GM19193 (cell line): ENCODE measurements around the gene CASZ1.

Experiments used
- POLR2A ChIP-seq: IDR thresholded peaks from 4 replicates; pipeline ENCODE4 v1.6.1; 2011; ENCODE audit not compliant: insufficient read depth, insufficient read length; ENCODE audit errors: extremely low read depth

Gene CASZ1

DNA sequence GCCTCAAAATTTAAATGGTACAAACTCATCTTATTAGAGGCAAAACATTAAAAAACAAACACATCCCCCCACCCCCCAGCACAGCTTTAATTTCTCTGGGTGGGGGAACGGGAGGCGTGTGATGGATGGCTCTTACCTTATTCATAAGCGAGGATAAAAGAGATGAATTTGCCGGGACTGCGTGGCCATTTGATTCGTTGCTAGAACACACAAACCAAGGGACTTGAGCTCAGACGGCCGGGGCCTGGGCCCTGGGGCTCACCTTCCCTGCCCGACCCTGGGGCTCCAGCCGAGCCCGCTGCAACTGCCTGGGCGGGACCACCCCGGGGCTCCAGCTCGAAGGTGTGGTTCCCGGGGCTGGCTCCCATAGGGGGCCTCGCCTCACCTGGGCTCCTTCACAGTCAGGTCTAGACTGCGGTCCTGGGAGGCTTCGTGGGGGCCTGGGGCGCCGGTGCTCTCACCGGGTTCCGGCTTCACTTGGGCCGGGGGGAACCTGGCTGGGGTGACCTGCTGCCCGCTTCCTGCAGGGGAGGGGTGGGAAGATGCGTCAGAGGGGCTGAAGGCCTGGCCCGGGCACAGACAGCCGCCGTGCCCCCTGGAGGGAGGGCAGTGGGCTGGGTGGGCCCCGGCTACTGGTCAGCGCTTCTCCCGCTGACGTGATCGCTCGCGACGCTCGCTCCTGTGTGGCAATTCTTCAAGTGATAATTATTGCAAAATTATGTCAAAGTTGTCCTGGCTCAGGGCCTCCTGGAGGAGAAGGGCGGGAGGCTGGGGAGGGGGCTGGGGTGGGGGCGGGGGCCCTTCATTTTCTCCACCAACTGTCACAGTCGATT, 145.7 kb downstream of the CASZ1 start:
- no peak for TF ChIP-seq POLR2A

DNA sequence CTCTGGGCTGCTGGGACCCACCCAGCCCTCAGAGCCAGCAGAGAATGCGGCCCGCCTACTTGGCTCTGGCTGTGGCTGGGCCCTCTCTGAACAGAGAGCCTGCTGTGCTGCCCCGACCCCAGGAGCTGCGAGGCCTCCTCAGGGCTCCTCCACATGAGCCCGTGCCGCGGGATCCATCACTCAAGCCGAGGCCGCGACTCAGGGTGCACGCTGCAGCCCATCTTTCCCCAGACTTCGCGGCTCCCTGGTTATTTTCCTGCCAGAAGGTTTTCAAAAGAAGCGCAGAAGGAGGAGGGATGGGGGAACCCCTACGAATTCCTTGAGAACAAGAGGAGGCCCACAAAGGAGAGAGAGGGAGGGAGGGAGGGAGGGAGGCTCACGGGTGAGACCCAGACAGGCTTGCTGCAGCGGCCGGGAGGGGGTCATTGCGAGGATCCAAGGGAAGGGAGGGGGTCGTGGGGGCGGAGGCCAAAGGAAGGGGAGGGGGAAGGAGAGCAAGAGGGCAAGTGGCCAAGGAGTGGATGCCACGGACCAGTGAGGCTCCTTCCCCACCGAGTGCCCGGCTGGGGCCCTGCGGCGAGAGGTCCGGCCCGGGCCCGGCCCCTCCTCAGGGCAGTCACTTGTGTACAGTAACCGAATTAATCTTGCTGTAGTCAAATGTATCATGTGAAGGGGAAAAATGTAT, 146.8 kb downstream of the CASZ1 start:
- TF ChIP-seq POLR2A: no peak

DNA sequence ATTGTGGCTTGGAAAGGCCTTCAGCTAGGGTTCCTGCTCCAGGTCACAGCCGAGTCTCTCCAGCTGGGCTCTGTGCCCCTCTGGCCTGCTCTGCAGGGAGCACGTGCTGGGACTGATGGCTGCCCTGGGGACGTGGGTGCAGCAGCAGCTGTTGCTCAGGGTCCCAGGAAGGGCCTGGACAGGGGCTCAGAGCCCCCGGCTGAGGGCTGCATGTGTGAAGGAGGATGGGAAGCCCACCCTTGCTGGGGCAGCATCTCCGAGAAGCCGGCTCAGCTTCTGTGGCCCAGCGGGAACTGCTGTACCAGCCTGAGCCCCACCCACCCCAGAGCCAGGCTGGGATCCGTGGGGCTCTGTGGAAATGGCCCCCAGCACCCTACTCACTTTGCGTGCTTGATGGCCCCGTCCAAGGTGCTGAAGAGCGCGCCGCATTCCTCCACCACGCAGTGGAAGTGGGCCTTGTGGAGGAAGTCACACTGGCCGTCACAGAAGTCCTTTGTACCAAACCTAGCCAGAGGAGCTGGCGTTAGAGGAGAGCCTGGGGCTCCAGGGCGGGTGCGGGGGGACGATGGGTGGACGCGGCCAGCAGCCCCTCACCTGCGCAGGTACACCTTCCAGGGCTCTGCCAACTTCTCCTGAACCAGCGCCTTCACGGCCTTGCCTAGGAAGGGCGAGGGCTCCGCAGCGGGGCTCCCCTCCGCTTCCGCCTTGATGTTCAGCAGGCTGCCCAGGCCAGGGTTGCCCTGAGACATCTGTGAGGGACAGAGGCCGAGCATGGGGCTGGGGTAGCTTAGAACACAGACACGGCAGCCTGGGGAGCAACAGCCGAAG, 147.5 kb downstream of the CASZ1 start:
- no peak for TF ChIP-seq POLR2A

DNA sequence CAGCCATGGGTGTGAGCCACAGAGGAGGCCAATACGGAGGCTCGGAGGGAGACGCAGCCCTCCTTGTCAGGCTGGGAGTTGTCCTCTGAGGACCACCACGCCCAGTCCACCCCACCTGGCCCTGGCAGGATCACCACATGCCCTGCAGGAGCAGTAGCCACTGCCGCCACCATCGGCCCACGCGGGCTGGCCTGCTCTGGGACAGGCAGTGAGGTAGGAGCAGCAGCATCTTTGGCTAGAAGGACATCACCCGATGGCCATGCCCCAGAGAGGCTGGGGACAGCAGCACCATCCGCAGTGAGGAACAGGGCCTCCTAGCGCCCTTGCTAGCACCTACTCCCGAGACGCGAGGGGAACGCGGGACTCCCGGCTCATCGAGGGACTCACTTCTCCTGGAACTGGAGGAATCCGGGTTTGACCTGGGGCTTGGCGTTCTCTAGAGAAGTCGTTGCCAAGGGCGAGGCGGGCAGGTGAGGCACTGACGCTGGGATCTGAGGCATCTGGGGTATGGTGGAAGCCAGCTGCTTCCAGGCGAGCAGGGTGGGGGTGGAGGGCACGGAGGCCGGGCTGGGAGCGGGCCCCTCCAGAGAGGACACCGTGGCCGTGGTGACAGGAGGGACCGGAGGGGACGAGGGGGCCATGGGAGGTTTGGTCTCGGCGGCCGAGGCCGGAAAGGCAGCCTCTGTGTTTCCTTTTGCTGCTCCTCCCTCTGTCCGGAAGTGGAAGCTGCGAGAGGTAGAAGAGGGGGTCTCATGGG, 148.9 kb downstream of the CASZ1 start:
- TF ChIP-seq POLR2A: no peak

DNA sequence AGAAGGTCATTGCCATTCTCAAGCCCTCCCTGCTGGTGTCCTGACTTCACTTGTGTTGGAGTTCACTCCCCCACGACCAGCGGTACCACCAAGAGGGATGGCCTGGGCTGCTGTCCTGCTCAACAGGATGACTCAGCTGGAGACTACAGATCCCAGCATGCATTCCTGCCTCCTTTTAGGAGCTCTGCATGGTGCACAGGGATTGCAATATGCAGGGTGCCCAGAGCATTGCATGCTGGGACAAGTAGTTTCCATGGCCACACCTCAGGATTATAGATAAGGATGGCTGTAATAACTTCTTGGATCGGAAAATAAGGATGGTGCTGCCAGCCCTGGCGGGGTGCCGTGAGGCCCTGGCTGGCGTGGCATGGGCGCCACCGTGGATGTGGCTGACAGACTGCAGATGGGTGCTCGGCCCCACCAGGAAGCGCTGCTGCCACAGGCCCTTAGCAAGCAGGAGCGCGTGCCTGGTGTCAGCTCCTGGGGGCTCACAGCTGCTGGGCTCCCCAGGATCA, 150.0 kb downstream of the CASZ1 start:
- TF ChIP-seq POLR2A: no peak

DNA sequence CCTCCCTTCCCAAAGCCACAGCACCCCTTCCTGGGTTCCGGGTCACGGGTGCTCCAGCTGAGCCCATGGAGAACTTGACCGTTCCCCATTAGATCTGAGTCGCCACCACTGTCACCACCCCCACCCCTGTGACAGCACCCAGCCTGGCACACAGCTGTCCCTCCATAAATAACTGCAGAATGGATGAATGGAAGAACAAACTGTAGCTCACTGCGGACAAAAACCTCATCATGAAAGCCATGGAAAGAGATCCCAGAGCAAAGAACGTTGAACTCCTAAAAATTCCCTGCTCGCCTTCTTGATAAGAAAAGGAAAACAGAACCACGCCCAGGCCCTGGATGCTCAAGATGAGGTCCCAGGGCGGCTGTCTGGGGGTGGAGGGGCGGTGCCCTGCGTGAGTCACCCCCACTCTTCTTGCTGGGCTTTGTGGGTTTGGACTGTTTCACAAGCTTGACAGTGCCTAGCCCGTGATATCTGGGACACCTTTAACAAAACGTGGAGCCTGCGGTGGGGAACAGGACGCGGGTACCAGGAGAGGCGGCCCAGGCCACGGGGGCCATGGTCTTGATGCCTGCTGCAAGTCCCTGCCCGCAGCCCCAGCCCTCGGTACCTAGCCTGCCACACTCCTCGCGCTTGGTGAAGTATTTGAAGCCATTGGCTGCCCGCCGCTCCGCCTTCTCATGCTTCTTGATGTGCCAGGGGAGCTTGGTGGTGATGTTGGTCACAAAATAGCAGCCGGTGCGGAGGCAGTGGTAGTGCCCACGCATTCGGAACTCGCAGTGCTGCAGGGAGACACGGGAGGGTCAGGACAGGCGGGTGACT, 151.9 kb downstream of the CASZ1 start:
- no peak for TF ChIP-seq POLR2A

DNA sequence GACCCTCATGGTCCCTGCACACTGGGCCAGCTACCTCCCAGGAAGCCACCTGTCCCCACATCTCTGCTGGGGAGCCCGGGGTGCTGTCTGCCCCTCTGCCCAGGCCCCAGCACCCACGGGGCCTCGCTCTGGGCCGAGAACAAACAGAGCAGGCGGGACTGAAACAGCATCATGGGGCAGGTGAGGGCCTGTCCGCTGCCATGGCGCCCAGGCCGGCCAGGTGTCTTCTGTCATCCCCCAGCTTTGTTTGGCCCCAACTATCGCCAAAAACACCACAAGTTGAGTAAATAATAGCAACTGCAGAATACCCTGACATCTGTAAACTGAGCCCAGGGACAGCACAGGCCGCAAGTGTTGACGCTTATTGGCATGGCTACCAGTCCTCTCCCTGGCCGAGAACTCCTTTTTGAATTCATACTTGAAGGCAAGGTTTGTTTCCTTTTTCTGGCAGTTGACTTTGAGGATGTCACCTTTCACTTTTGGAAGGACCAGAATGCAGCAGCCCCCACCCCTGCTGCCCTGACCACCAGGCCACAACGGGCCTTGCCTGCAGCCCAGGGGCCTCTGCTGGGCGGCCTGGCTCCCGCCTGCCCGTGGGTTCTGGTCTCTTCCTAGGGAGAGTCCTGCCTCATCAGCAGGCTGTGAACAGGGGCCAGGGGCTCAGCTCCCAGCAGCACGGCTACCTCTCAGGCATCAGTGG, 152.7 kb downstream of the CASZ1 start:
- no peak for TF ChIP-seq POLR2A

DNA sequence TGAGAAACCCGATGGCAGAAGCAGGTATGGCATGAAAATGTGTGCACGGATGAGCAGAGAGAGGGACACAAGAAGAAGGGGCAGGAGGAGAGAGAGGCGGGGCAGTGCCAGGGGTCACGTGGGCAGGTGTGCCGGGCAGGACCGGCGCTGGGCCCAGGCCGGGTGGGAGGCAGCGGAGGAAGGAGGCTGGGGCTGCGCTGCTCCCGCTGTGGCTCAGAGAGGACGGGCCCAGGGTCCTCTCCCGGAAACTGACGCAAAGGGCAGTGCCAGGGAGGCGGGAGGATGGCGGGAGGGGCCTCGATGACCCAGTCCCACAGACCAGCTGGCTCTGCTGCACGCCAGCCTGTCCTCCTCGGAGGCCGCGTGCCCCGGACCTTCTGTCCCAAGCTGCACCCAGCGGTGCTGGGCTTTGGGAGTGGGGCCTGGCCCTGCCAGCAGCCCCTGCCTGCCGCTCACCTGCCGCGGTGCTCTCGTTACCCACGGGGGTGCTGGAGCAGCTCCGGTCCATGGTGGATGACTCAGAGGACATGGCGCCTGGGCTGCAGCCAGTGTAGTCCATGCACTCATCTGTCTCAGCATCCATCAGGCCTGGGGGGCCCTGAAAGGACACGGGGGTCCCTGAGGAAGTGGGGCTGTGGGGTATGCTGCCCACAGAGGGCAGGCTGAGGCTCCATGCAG, 153.9 kb downstream of the CASZ1 start:
- no peak for TF ChIP-seq POLR2A

DNA sequence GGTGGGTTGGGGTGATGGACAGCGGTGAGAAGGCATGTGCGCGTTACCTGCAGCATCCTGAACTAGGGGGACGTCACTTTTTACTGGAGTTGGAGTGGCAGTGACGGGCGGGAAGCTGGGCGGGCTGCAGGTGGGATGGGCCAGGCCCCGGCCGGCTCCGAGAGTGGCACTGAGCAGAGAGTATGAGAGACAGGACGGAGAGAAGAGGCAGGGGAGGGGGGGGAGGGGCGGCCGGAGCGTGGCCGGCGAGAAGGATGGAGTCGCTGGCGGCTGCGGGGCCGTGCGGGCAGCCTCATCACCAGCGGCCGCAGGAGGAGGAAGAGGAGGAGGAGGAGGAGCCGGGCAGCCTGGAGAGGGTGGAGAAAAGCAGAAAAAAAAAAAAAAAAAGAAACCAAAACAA, 154.5 kb downstream of the CASZ1 start:
- TF ChIP-seq POLR2A: no peak

DNA sequence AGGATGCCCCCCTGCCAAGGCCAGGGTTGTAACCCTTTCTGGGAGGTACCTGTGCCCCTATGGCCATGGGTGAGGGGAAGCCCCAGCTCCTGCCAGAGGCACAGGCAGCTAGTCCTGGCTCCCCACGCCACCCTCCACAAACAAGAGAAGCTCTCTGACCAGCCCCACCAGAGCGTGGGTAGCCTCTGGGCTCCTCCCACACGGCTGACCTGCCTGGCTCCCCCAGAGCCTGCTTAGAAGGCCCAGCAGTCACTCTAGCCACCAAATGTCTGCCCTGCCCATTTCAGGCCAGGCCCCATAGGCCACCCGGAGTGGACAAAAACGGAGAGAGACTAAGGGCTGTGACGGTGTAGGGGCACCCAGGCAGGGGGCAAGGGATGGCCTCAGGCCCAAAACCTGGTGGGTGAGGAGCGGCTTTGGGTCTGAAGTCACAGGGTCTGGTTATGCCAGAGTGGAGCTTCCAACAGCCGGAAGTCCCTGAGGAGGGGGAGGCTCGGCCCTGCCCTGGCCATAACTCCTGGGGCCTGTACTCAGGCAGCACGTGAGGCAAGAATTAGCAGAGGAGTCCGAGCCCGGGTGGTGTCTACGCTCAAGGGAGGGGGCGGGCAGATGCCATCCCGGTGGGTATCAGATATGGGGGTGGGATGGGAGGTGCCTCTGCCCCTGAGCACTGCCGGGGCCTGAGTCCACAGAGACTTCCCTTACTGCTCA, 155.4 kb downstream of the CASZ1 start:
- TF ChIP-seq POLR2A: no peak

DNA sequence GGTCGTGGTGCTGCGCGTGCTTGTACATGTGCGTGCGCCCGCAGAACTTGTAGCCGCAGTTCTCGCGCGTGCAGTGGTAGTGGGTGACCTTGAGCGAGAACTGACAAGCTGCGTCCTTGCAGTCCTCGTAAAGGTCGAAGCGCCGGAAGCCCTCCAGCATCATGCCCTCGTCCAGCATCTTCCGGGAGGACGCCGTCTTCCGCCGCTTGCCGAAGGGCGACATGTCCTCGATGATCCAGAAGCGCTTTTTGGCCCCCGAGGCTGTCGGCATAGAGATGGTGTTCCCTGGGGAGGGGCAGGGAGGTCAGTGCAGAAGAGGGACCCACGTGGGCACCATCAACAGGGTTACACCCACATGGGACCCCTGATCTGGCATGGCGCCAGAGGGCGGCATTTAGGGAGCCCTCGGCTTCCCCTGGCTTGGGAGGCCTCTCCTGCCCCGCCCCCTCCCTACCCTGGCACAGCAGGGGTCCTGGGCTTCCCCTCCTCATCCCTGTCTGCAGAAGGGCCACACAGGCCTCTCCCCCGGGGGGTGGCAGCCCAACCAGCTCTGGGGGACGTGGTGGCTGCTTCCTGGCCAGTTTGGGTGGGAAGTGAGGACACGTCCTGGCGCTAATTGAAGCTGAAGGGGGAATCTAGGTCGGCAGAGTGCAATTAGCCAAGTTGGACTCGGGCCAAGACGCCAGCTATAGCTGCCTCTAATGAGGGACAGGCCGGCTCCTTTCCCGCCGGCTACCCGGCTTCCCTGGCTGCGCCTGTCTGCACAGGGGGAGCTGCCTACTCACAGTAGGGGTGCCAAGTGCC, 156.5 kb downstream of the CASZ1 start:
- TF ChIP-seq POLR2A: no peak

DNA sequence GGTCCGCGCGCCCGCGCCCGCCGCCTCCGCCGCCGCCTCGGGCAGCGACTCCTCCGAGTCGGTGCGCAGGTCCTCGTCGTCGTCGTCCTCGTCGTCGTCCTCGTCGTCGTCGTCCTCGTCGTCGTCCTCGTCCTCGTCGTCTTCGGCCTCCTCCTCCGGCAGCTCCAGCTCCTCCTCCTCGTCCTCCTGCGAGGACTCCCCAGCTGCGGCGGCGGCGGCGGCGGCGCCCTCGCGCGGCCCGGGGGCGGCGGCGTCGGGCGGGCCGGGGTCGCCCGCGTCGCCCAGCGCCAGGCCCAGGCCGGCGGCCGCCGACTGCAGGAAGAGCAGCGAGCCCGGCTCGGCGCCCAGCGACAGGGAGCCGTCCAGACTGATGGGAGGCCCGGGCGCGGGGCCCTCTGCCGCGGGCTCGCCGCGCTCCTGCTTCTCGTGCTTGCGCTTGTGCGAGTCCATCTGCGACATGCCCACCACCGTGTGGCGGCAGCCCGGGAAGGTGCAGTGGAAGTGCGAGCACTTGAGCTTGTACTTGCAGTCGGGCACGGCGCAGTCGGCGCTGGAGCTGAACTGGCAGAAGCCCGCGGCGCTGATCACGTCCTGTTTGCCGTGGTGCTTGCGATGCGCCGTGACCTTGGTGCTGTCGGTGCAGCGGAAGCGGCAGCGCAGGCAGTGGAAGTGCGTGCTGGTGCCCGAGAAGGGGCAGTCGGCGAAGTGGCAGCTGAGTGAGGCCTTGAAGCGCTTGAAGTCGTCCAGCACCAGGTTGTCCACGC, 157.3 kb downstream of the CASZ1 start:
- TF ChIP-seq POLR2A: no peak
